ENCODE results near the gene KPRP. TPM values are rescaled to one million over a fixed set of nuclear protein-coding genes. Genes with fewer than 3 reads are reported as not detected.

The KPRP gene
- polyA plus RNA-seq, 6 donors from 2014 or later, result not detected

GRCh38 chr1:152753586-152753985 is 4.2 kb upstream of the KPRP start:
- Mint-ChIP-seq H3K4me3 (no peak overlapping the region), H3K27me3 (peaks cover 35 to 50% (median 49%) of the 10 kb centered on the region in 3 donors), H3K4me1 (no peaks in the 10 kb centered on the region), H3K36me3 (no peaks in the 10 kb centered on the region), H3K9me3 (no peaks in the 10 kb centered on the region), H3K27ac (no peak overlapping the region)
- ATAC-seq (ENCODE audit: low read depth in 2 of 2) (no peak), DNase-seq (no peak)

- no peaks in the 10 kb centered on the region for H3K36me3 Mint-ChIP-seq
- no peak overlapping the region for H3K27ac Mint-ChIP-seq
- H3K4me3 Mint-ChIP-seq, result no peak overlapping the region
- H3K27me3 Mint-ChIP-seq, result peaks cover 35 to 53% (median 47%) of the 10 kb centered on the region in 3 donors
- ATAC-seq (ENCODE audit: low read depth in 2 of 2) (no peak), DNase-seq (no peak)
- H3K4me1 Mint-ChIP-seq, result no peaks in the 10 kb centered on the region
- H3K9me3 Mint-ChIP-seq, result no peaks in the 10 kb centered on the region
These were observed 953 bp upstream of the KPRP start for GRCh38 chr1:152756872-152757271.

- no peak overlapping the region for H3K4me3 Mint-ChIP-seq
- H3K9me3 Mint-ChIP-seq, result no peaks in the 10 kb centered on the region
- H3K27ac Mint-ChIP-seq, result no peak overlapping the region
- no peaks in the 10 kb centered on the region for H3K36me3 Mint-ChIP-seq
- no peak for ATAC-seq (ENCODE audit: low read depth in 2 of 2)
- H3K4me1 Mint-ChIP-seq, result no peaks in the 10 kb centered on the region
- no peak for DNase-seq
- H3K27me3 Mint-ChIP-seq, result peaks cover 29 to 42% (median 42%) of the 10 kb centered on the region in 3 donors
These were observed 811 bp downstream of the KPRP start for GRCh38 chr1:152758636-152759035.

- no peaks in the 10 kb centered on the region for H3K36me3 Mint-ChIP-seq
- H3K27ac Mint-ChIP-seq, result no peak overlapping the region
- no peaks in the 10 kb centered on the region for H3K9me3 Mint-ChIP-seq
- ATAC-seq (ENCODE audit: low read depth in 2 of 2) (no peak), DNase-seq (no peak)
- peaks cover 21 to 42% (median 40%) of the 10 kb centered on the region in 3 donors for H3K27me3 Mint-ChIP-seq
- H3K4me3 Mint-ChIP-seq, result no peak overlapping the region
- H3K4me1 Mint-ChIP-seq, result no peaks in the 10 kb centered on the region
These were observed 1.8 kb downstream of the KPRP start for GRCh38 chr1:152759453-152760173.

GRCh38 chr1:152760551-152761190 is 2.8 kb downstream of the KPRP start:
- Mint-ChIP-seq H3K27ac (peak overlapping the region in 2 of 6 donors; percentile 60 to 81), H3K27me3 (peaks cover 20 to 45% (median 34%) of the 10 kb centered on the region in 3 donors), H3K36me3 (no peaks in the 10 kb centered on the region), H3K9me3 (no peaks in the 10 kb centered on the region), H3K4me1 (no peaks in the 10 kb centered on the region), H3K4me3 (no peak overlapping the region)
- DNase-seq, result no peak
- ATAC-seq (ENCODE audit: low read depth in 2 of 2), result no peak

- no peak for DNase-seq
- no peaks in the 10 kb centered on the region for H3K36me3 Mint-ChIP-seq
These were observed 3.9 kb downstream of the KPRP start for GRCh38 chr1:152761609-152762213.

GRCh38 chr1:152768847-152769533 is 11.2 kb downstream of the KPRP start:
- Mint-ChIP-seq H3K4me3 (peak overlapping the region in 1 of 8 donors; percentile 42), H3K4me1 (no peaks in the 10 kb centered on the region), H3K27me3 (peaks cover 10 to 30% (median 25%) of the 10 kb centered on the region in 3 donors), H3K27ac (no peak overlapping the region), H3K9me3 (peaks cover 0 to 8% (median 5%) of the 10 kb centered on the region in 7 donors), H3K36me3 (no peaks in the 10 kb centered on the region)
- DNase-seq, result no peak
- ATAC-seq (ENCODE audit: low read depth in 2 of 2), result no peak

More at GRCh38 chr1:152761609-152762213, 3.9 kb downstream of the KPRP start:
- Mint-ChIP-seq H3K9me3 (no peaks in the 10 kb centered on the region), H3K4me3 (peak overlapping the region in 1 of 8 donors; percentile 0), H3K27ac (peak overlapping the region in 2 of 6 donors; percentile 40 to 81), H3K27me3 (peaks cover 25 to 45% (median 26%) of the 10 kb centered on the region in 3 donors), H3K4me1 (no peaks in the 10 kb centered on the region)
- no peak for ATAC-seq (ENCODE audit: low read depth in 2 of 2)

- Mint-ChIP-seq H3K4me3 (no peak overlapping the region), H3K9me3 (peaks cover 0 to 11% (median 7%) of the 10 kb centered on the region in 7 donors), H3K27me3 (peaks cover 19 to 38% (median 24%) of the 10 kb centered on the region in 3 donors), H3K27ac (peak overlapping the region in 2 of 6 donors; percentile 8 to 50), H3K4me1 (no peaks in the 10 kb centered on the region), H3K36me3 (no peaks in the 10 kb centered on the region)
- DNase-seq, result no peak
- no peak for ATAC-seq (ENCODE audit: low read depth in 2 of 2)
These were observed 12.6 kb downstream of the KPRP start for GRCh38 chr1:152770411-152770810.

- Mint-ChIP-seq H3K36me3 (no peaks in the 10 kb centered on the region), H3K4me1 (no peaks in the 10 kb centered on the region), H3K9me3 (peaks cover 0 to 14% (median 7%) of the 10 kb centered on the region in 7 donors), H3K27ac (no peak within 1 kb of the TSS), H3K27me3 (peaks cover 26 to 44% (median 44%) of the 10 kb centered on the region in 3 donors), H3K4me3 (no peak within 1 kb of the TSS)
- ATAC-seq (ENCODE audit: low read depth in 2 of 2) (no peak), DNase-seq (no peak)
These were observed 17.1 kb downstream of the KPRP start, which contains the start of gene LCE1F for GRCh38 chr1:152774875-152775274. TSS of gene LCE1F (plus strand) at chr1:152775140. CDS start at chr1:152776372, 1,232 bp downstream.

GRCh38 chr1:152776361-152776760 is 18.5 kb downstream of the KPRP start:
- Mint-ChIP-seq H3K27me3 (peaks cover 22 to 44% (median 39%) of the 10 kb centered on the region in 3 donors), H3K4me1 (no peaks in the 10 kb centered on the region), H3K27ac (no peak overlapping the region), H3K4me3 (no peak overlapping the region), H3K9me3 (peaks cover 0 to 14% (median 6%) of the 10 kb centered on the region in 7 donors), H3K36me3 (no peaks in the 10 kb centered on the region)
- no peak for ATAC-seq (ENCODE audit: low read depth in 2 of 2)
- no peak for DNase-seq

- no peak overlapping the region for H3K27ac Mint-ChIP-seq
- no peaks in the 10 kb centered on the region for H3K4me1 Mint-ChIP-seq
- no peak for DNase-seq
- no peak for ATAC-seq (ENCODE audit: low read depth in 2 of 2)
- H3K4me3 Mint-ChIP-seq, result no peak overlapping the region
- no peaks in the 10 kb centered on the region for H3K36me3 Mint-ChIP-seq
- H3K27me3 Mint-ChIP-seq, result peaks cover 24 to 44% (median 39%) of the 10 kb centered on the region in 3 donors
- peaks cover 0 to 9% (median 3%) of the 10 kb centered on the region in 7 donors for H3K9me3 Mint-ChIP-seq
These were observed 19.8 kb downstream of the KPRP start for GRCh38 chr1:152777510-152778137.

GRCh38 chr1:152783095-152783494 is 25.3 kb downstream of the KPRP start:
- H3K27me3 Mint-ChIP-seq, result peaks cover 38 to 52% (median 49%) of the 10 kb centered on the region in 3 donors
- H3K4me3 Mint-ChIP-seq, result no peak overlapping the region
- H3K9me3 Mint-ChIP-seq, result peaks cover 0 to 1% (median 0%) of the 10 kb centered on the region in 7 donors
- H3K27ac Mint-ChIP-seq, result no peak overlapping the region
- no peaks in the 10 kb centered on the region for H3K36me3 Mint-ChIP-seq
- H3K4me1 Mint-ChIP-seq, result no peaks in the 10 kb centered on the region
- ATAC-seq (ENCODE audit: low read depth in 2 of 2) (no peak), DNase-seq (no peak)

- H3K27me3 Mint-ChIP-seq, result peaks cover 28 to 39% (median 31%) of the 10 kb centered on the region in 3 donors
These were observed 28.3 kb downstream of the KPRP start, which contains the start of gene LCE1E for GRCh38 chr1:152786077-152786476. TSS of gene LCE1E (plus strand) at chr1:152786257. CDS start at chr1:152787300, 1,043 bp downstream.

More at GRCh38 chr1:152786077-152786476, 28.3 kb downstream of the KPRP start, which contains the start of gene LCE1E:
- Mint-ChIP-seq H3K9me3 (peaks cover 0 to 2% (median 0%) of the 10 kb centered on the region in 7 donors), H3K4me1 (no peaks in the 10 kb centered on the region), H3K27ac (no peak within 1 kb of the TSS), H3K4me3 (no peak within 1 kb of the TSS), H3K36me3 (no peaks in the 10 kb centered on the region)
- DNase-seq (no peak), ATAC-seq (ENCODE audit: low read depth in 2 of 2) (no peak)
